WERI-Rb-1 (cell line): ENCODE data around the gene ROBO2.

Experiments used
- DNase-seq: peaks from one replicate; pipeline ENCODE4 v3.0.0-alpha.2; 2020
- H3K27ac ChIP-seq: fragments of 250-450 bp; sonication (Bioruptor Pico); 2 replicates; pipeline ENCODE4 v1.5.1; 2020; ENCODE audit warnings: mild to moderate bottlenecking, moderate library complexity
- H3K27me3 ChIP-seq: fragments of 250-450 bp; sonication (Bioruptor Pico); 2 replicates; pipeline ENCODE4 v1.5.1; 2021; ENCODE audit warnings: mild to moderate bottlenecking, low read depth, moderate library complexity; ENCODE audit not compliant: insufficient read depth, severe bottlenecking
- H3K36me3 ChIP-seq: fragments of 250-450 bp; sonication (Bioruptor Pico); 2 replicates; pipeline ENCODE4 v1.5.1; 2020; ENCODE audit warnings: mild to moderate bottlenecking, moderate library complexity
- H3K4me3 ChIP-seq: 2 replicates; pipeline ENCODE4 v1.5.1; 2011; ENCODE audit warnings: low read depth, mild to moderate bottlenecking, control low read depth, low read length
- H3K9me3 ChIP-seq: fragments of 250-450 bp; sonication (Bioruptor Pico); 2 replicates; pipeline ENCODE4 v1.5.1; 2021; ENCODE audit warnings: mild to moderate bottlenecking, moderate library complexity; ENCODE audit not compliant: severe bottlenecking
- CTCF ChIP-seq: IDR thresholded peaks from 2 replicates; pipeline ENCODE4 v1.5.1; 2011; ENCODE audit warnings: low read depth, mild to moderate bottlenecking, control low read depth, inconsistent platforms, low read length

The ROBO2 gene

GRCh38 chr3:77685713-77686112, 645.8 kb downstream of the ROBO2 start:
- H3K27me3 ChIP-seq, result no peaks in the 10 kb centered on the region
- TF ChIP-seq CTCF, result no peak
- no peak for DNase-seq
- no peak overlapping the region for H3K4me3 ChIP-seq
- H3K9me3 ChIP-seq, result peaks cover 5% of the 10 kb centered on the region
- H3K36me3 ChIP-seq, result no peaks in the 10 kb centered on the region
- H3K27ac ChIP-seq, result no peak overlapping the region

- no peak for TF ChIP-seq CTCF
- Histone ChIP-seq H3K4me3 (no peak overlapping the region), H3K36me3 (no peaks in the 10 kb centered on the region), H3K9me3 (peaks cover 5% of the 10 kb centered on the region), H3K27me3 (no peaks in the 10 kb centered on the region), H3K27ac (no peak overlapping the region)
- no peak for DNase-seq
Observed at GRCh38 chr3:77686560-77686959, 646.7 kb downstream of the ROBO2 start.

GRCh38 chr3:77687545-77687944, 647.6 kb downstream of the ROBO2 start:
- Histone ChIP-seq H3K36me3 (no peaks in the 10 kb centered on the region), H3K4me3 (no peak overlapping the region), H3K9me3 (no peaks in the 10 kb centered on the region), H3K27ac (no peak overlapping the region), H3K27me3 (no peaks in the 10 kb centered on the region)
- DNase-seq, result no peak
- TF ChIP-seq CTCF, result no peak

- no peak for DNase-seq
- TF ChIP-seq CTCF, result no peak
- Histone ChIP-seq H3K27me3 (no peaks in the 10 kb centered on the region), H3K9me3 (no peaks in the 10 kb centered on the region), H3K36me3 (no peaks in the 10 kb centered on the region), H3K27ac (no peak overlapping the region), H3K4me3 (no peak overlapping the region)
Observed at GRCh38 chr3:77690284-77690845, 650.5 kb downstream of the ROBO2 start.

- no peak for TF ChIP-seq CTCF
- H3K9me3 ChIP-seq, result no peaks in the 10 kb centered on the region
- H3K27ac ChIP-seq, result no peak overlapping the region
- no peak overlapping the region for H3K4me3 ChIP-seq
- no peaks in the 10 kb centered on the region for H3K27me3 ChIP-seq
- no peaks in the 10 kb centered on the region for H3K36me3 ChIP-seq
- DNase-seq, result no peak
Observed at GRCh38 chr3:77693147-77693546, 653.2 kb downstream of the ROBO2 start.

- no peaks in the 10 kb centered on the region for H3K27me3 ChIP-seq
- no peak for DNase-seq
- no peak for TF ChIP-seq CTCF
Observed at GRCh38 chr3:77699125-77699691, 659.3 kb downstream of the ROBO2 start.

More at GRCh38 chr3:77699125-77699691, 659.3 kb downstream of the ROBO2 start:
- H3K9me3 ChIP-seq, result no peaks in the 10 kb centered on the region
- H3K4me3 ChIP-seq, result no peak overlapping the region
- H3K36me3 ChIP-seq, result no peaks in the 10 kb centered on the region
- no peak overlapping the region for H3K27ac ChIP-seq
